Sigmoid colon (tissue), 4 donors: ENCODE measurements around the gene RNASE2.
"Not testable (repeated sequence)": the region's sequence is repeated elsewhere in the genome, so short reads cannot be mapped to it uniquely, and the experiment has no call there.

Source experiments
- POLR2A ChIP-seq, 2 donors: fragments of 450-650 bp; IDR thresholded peaks; one replicate each; pipeline ENCODE4 v1.6.1; 2016; ENCODE audit warnings: antibody characterized with exemption in 2 of 2, mild to moderate bottlenecking in 2 of 2, moderate library complexity in 2 of 2
- POLR2AphosphoS5 ChIP-seq, 4 donors: sonication (generic); formaldehyde crosslinking; IDR thresholded peaks; one replicate each; pipeline ENCODE4 v1.6.1; 2017; ENCODE audit warnings: antibody characterized with exemption in 4 of 4
- TF ChIP-seq, protein P1 (sequence below), 4 experiments: fragments of 450-650 bp in 3 of 4; fragments of 200-600 bp in 1 of 4; IDR thresholded peaks; one replicate each; pipeline ENCODE4 v1.5.1; 2016 to 2019; ENCODE audit warnings: antibody characterized with exemption in 4 of 4, mild to moderate bottlenecking in 3 of 4, moderate library complexity in 2 of 4

DNA sequence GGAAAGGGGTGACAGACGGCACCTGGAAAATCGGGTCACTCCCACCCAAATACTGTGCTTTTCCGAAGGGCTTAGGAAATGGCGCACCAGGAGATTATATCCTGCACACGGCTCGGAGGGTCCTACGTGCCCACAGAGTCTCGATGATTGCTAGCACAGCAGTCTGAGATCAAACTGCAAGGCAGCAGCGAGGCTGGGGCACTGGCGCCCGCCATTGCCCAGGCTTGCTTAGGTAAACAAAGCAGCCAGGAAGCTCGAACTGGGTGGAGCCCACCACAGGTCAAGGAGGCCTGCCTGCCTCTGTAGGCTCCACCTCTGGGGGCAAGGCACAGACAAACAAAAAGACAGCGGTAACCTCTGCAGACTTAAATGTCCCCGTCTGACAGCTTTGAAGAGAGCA, 44.5 kb upstream of the RNASE2 start:
- TF ChIP-seq, protein P1, sequence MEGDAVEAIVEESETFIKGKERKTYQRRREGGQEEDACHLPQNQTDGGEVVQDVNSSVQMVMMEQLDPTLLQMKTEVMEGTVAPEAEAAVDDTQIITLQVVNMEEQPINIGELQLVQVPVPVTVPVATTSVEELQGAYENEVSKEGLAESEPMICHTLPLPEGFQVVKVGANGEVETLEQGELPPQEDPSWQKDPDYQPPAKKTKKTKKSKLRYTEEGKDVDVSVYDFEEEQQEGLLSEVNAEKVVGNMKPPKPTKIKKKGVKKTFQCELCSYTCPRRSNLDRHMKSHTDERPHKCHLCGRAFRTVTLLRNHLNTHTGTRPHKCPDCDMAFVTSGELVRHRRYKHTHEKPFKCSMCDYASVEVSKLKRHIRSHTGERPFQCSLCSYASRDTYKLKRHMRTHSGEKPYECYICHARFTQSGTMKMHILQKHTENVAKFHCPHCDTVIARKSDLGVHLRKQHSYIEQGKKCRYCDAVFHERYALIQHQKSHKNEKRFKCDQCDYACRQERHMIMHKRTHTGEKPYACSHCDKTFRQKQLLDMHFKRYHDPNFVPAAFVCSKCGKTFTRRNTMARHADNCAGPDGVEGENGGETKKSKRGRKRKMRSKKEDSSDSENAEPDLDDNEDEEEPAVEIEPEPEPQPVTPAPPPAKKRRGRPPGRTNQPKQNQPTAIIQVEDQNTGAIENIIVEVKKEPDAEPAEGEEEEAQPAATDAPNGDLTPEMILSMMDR (IDR thresholded peaks at IDR 0.05) = not testable (repeated sequence)
- TF ChIP-seq POLR2AphosphoS5, POLR2A (IDR thresholded peaks at IDR 0.05): not testable (repeated sequence)
